Testis (tissue), 3 donors: ENCODE data around the gene DCST2. TPM values are rescaled to one million over a fixed set of nuclear protein-coding genes. Genes with fewer than 3 reads are reported as not detected.

ENCODE experiments used
- DNase-seq: peaks from one replicate; pipeline ENCODE4 v3.0.0-alpha.2; 2019
- H3K27ac ChIP-seq, 2 donors: fragments of 200-600 bp; sonication (generic); one replicate each; pipeline ENCODE4 v1.5.1; 2019
- H3K27me3 ChIP-seq: fragments of 200-600 bp; sonication (generic); one replicate; pipeline ENCODE4 v1.5.1; 2019
- H3K36me3 ChIP-seq: fragments of 200-600 bp; sonication (generic); one replicate; pipeline ENCODE4 v1.5.1; 2017; ENCODE audit warnings: low read depth; ENCODE audit errors: missing control alignments
- H3K4me1 ChIP-seq: fragments of 200-600 bp; sonication (generic); one replicate; pipeline ENCODE4 v1.5.1; 2019
- H3K4me3 ChIP-seq, 2 donors: fragments of 200-600 bp; sonication (generic); one replicate each; pipeline ENCODE4 v1.5.1; 2017 to 2019
- H3K9me3 ChIP-seq: fragments of 200-600 bp; sonication (generic); one replicate; pipeline ENCODE4 v1.5.1; 2017
- CTCF ChIP-seq, 3 experiments: fragments of 450-650 bp in 2 of 3; fragments of 200-600 bp in 1 of 3; sonication (generic) in 1 of 3; IDR thresholded peaks; one replicate each; pipeline ENCODE4 v1.5.1; 2016 to 2019; ENCODE audit warnings: antibody characterized with exemption in 3 of 3, mild to moderate bottlenecking in 2 of 3, moderate library complexity in 1 of 3
- POLR2A ChIP-seq: fragments of 450-650 bp; IDR thresholded peaks from one replicate; pipeline ENCODE4 v1.6.1; 2017; ENCODE audit warnings: antibody characterized with exemption, mild to moderate bottlenecking, moderate library complexity
- WGBS, 2 donors: methylation state at CpG; one replicate each; pipeline ENCODE4 v1.1.5; 2018; 5-methylcytosine and 5-hydroxymethylcytosine counted together
- intact Hi-C: fragments of 100-400 bp; cut with DNase I; formaldehyde crosslinking; loops from one replicate; pipeline ENCODE4 v1.15.1; 2023; ENCODE audit warnings: low total_unique reads
- polyA plus RNA-seq: library from polyadenylated mRNA; stranded (reverse); fragments of 350-450 nt; fragmentation: Illumina TruSeq; extraction: RNeasy Lipid Tissue Mini Kit (QIAGEN cat#74804); gene quantifications from one replicate; pipeline ENCODE4 v1.2.3, GENCODE V29; 2014; ENCODE audit warnings: low read depth, low replicate concordance; ENCODE audit not compliant: insufficient read depth
- total RNA-seq, 2 donors: library from RNA; depleted of rRNA; stranded (reverse); fragments of >200 nt; gene quantifications; one replicate each; pipeline ENCODE4 v1.2.3, GENCODE V29; 2016

DCST2 gene
- total and polyA plus RNA-seq, 3 donors from 2014 or later = 9.9 to 20.4 (median 14.4) TPM

- Histone ChIP-seq H3K27ac (no peak overlapping the region), H3K4me3 (no peak overlapping the region), H3K9me3 (no peaks in the 10 kb centered on the region), H3K4me1 (no peaks in the 10 kb centered on the region), H3K36me3 (no peaks in the 10 kb centered on the region), H3K27me3 (no peaks in the 10 kb centered on the region)
- WGBS, 2 donors = 86 to 88% methylated on average over 7 to 15 of the region's 15 CpGs
- intact Hi-C loops = no loop called here
- TF ChIP-seq CTCF (IDR thresholded peaks at IDR 0.05) (no peak), POLR2A (no peak)
- no peak for DNase-seq
Observed at GRCh38 chr1:155030243-155030795, 3.3 kb downstream of the DCST2 start.

GRCh38 chr1:155029513-155030242, 3.9 kb downstream of the DCST2 start:
- no peak overlapping the region for H3K4me3 ChIP-seq
- H3K4me1 ChIP-seq = no peaks in the 10 kb centered on the region
- DNase-seq = no peak
- intact Hi-C loops = no loop called here
- H3K36me3 ChIP-seq = no peaks in the 10 kb centered on the region
- TF ChIP-seq POLR2A (no peak), CTCF (IDR thresholded peaks at IDR 0.05) (no peak)
- no peaks in the 10 kb centered on the region for H3K9me3 ChIP-seq
- no peaks in the 10 kb centered on the region for H3K27me3 ChIP-seq
- no peak overlapping the region for H3K27ac ChIP-seq
- 84 to 86% methylated on average over 16 of the region's 16 CpGs for WGBS, 2 donors

- no peaks in the 10 kb centered on the region for H3K36me3 ChIP-seq
- no peak for TF ChIP-seq POLR2A
- TF ChIP-seq CTCF (IDR thresholded peaks at IDR 0.05) = no peak
- no peaks in the 10 kb centered on the region for H3K9me3 ChIP-seq
- no peak for DNase-seq
- no peaks in the 10 kb centered on the region for H3K27me3 ChIP-seq
- WGBS, 2 donors = 94 to 95% methylated on average over 3 to 6 of the region's 6 CpGs
- no peak overlapping the region for H3K27ac ChIP-seq
- no peaks in the 10 kb centered on the region for H3K4me1 ChIP-seq
- no peak overlapping the region for H3K4me3 ChIP-seq
- intact Hi-C loops = no loop called here
Observed at GRCh38 chr1:155026588-155026987, 7.0 kb downstream of the DCST2 start.

GRCh38 chr1:155026154-155026553, 7.4 kb downstream of the DCST2 start:
- 75 to 79% methylated on average over 5 to 9 of the region's 9 CpGs for WGBS, 2 donors
- H3K4me1 ChIP-seq = no peaks in the 10 kb centered on the region
- H3K4me3 ChIP-seq = no peak overlapping the region
- H3K27ac ChIP-seq = no peak overlapping the region
- intact Hi-C loops = no loop called here
- no peaks in the 10 kb centered on the region for H3K9me3 ChIP-seq
- no peak for DNase-seq
- no peak for TF ChIP-seq CTCF (IDR thresholded peaks at IDR 0.05)
- no peak for TF ChIP-seq POLR2A
- H3K27me3 ChIP-seq = no peaks in the 10 kb centered on the region
- no peaks in the 10 kb centered on the region for H3K36me3 ChIP-seq

GRCh38 chr1:155024315-155024714, 9.3 kb downstream of the DCST2 start:
- H3K27me3 ChIP-seq = no peaks in the 10 kb centered on the region
- H3K9me3 ChIP-seq = no peaks in the 10 kb centered on the region
- no peaks in the 10 kb centered on the region for H3K36me3 ChIP-seq
- no peak overlapping the region for H3K27ac ChIP-seq
- intact Hi-C loops = no loop called here
- DNase-seq = no peak
- TF ChIP-seq POLR2A (no peak), CTCF (IDR thresholded peaks at IDR 0.05) (no peak)
- WGBS, 2 donors = 88 to 91% methylated on average over 9 of the region's 9 CpGs
- no peak overlapping the region for H3K4me3 ChIP-seq
- H3K4me1 ChIP-seq = no peaks in the 10 kb centered on the region
